ENCODE data around the gene DIO1. TPM values are rescaled to one million over a fixed set of nuclear protein-coding genes. Genes with fewer than 3 reads are reported as not detected.

The DIO1 gene
- total RNA-seq, 1 experiment from 2014 or later: not detected

DNA sequence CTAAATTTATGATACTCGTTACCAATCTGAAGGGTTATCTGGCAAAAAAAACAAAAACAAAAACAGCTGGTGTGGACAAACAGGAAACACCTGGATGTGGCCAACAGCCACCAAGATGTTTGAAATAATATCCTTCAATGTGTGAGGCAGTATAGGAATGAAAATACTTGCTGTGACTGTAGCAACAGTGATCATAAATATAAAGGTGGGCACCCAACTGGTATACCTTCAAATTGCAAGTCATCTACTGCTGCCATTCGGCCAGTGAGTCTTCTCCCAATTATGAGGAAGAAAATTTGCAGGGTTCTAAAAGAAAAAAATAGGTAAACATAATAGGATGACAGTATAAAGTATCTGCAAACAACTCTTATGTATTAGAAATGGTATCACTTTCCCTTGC, 5.3 kb upstream of the DIO1 start:
- CTCF ChIA-PET: no interaction called here
- Histone ChIP-seq H3K27ac (ENCODE audit: low read depth, low read length, poor library complexity, severe bottlenecking) (no peak overlapping the region), H3K36me3 (ENCODE audit: insufficient read depth, low read length, poor library complexity, severe bottlenecking) (no peaks in the 10 kb centered on the region), H3K4me3 (ENCODE audit: low read depth, low read length, poor library complexity, severe bottlenecking) (peak overlapping the region; percentile 70), H3K9me3 (ENCODE audit: low read depth, low read length, poor library complexity, severe bottlenecking) (no peaks in the 10 kb centered on the region), H3K4me1 (ENCODE audit: insufficient read depth, low read length, poor library complexity, severe bottlenecking) (no peaks in the 10 kb centered on the region), H3K27me3 (replicated peaks; ENCODE audit: insufficient read depth, low read depth, low read length, poor library complexity) (no peaks in the 10 kb centered on the region)
- BruUV-seq (replicated peaks): no TSS peak
- no peak for DNase-seq (ENCODE audit: low spot score)
- POLR2A ChIA-PET (ENCODE audit: low non-redundant PET): no interaction called here
- intact Hi-C loops (cut with micrococcal nuclease; ENCODE audit: unreplicated experiment): no loop called here
- TF ChIP-seq EZH2 (IDR thresholded peaks at IDR 0.05; ENCODE audit: borderline replicate concordance, low read depth, low read length, poor library complexity, severe bottlenecking) (no peak), CTCF (conservative IDR thresholded peaks at IDR 0.05; ENCODE audit: low read depth, low read length) (no peak)

DNA sequence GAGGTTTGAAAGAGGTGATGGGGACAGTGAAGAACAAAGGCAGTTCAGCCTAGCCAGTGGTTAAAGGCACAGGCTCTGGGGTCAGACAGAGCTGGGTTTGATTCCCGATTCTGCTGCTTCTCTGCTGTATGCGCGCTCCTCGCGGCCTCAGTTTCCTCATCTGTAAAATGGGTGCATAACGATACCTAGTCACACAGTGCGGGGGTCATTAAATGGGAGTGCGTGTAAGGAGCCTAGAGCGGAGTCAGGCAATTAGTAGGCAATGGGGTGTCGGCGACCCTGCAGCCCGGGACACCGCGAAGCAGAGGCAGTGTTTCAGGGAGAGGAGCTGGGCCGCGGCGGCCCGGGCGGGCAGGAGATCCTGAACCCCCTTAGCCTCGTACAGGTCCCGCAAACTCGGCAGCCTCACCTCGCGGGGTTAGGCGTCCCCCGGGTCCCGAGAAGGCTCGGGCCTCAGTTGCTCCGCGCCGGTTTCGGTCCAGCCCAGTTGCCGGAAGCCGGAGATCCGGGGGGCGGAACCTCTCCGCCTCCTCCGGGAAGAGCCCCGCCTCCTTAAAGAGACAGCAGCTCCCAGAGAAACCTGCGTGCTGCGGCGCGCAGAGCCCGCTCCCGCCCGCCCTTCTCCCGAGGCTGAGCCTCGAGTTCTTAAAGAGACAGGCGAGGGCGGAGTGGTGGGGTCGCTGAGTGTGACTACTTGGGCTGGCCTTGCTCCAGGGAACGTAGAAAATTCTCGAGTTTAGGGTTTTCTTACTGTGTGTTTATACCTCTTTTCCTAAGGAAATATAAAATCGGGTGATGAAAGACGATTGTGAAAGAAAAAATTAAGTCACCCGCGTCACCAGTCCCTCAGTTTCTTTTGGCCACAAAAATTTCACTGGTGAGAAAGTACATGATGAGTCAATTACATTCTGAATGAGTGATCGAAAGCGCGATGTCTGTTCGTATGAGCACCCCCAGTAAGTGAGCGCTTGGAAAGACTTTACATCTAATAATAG, 4.4 kb upstream of the DIO1 start, which contains the start of gene YIPF1:
YIPF1 (minus strand) TSS at position 494 of the 995 bp plus-strand sequence. CDS start 860 bp downstream, outside the sequence.
- CTCF ChIA-PET: no interaction called here
- POLR2A ChIA-PET (ENCODE audit: low non-redundant PET): no interaction called here
- intact Hi-C loops (cut with micrococcal nuclease; ENCODE audit: unreplicated experiment): no loop called here

DNA sequence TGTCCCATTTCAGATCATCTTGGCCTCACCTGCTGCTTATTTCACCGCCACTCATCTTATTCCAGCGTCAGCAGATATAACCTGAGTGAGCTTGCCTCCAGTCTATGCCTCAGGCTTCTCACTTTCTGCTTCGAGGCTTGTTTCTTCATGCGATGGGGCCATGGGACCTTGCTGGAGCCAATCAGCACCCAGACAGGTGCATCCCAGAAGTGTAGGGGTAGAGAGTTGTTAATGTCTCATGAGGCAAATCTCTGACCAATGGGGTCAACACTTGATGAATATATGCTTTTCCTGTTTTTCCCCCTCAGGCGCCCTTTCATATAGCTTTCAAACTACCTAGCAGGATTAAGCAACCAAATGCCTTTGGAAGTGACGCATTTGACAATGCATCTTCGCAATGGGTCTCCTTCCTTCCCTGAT, 3.5 kb upstream of the DIO1 start:
- CTCF ChIA-PET: no interaction called here

More for the DNA sequence above, 4.4 kb upstream of the DIO1 start, which contains the start of gene YIPF1:
- no TSS peak for BruUV-seq (replicated peaks)
- H3K27ac ChIP-seq (ENCODE audit: low read depth, low read length, poor library complexity, severe bottlenecking): peak within 1 kb of the TSS; percentile 50
- H3K27me3 ChIP-seq (replicated peaks; ENCODE audit: insufficient read depth, low read depth, low read length, poor library complexity): no peaks in the 10 kb centered on the region
- DNase-seq (ENCODE audit: low spot score): peak; percentile 82
- no peaks in the 10 kb centered on the region for H3K4me1 ChIP-seq (ENCODE audit: insufficient read depth, low read length, poor library complexity, severe bottlenecking)
- H3K36me3 ChIP-seq (ENCODE audit: insufficient read depth, low read length, poor library complexity, severe bottlenecking): no peaks in the 10 kb centered on the region
- H3K4me3 ChIP-seq (ENCODE audit: low read depth, low read length, poor library complexity, severe bottlenecking): peak within 1 kb of the TSS; percentile 70
- TF ChIP-seq EZH2 (IDR thresholded peaks at IDR 0.05; ENCODE audit: borderline replicate concordance, low read depth, low read length, poor library complexity, severe bottlenecking): no peak
- no peak for TF ChIP-seq CTCF (conservative IDR thresholded peaks at IDR 0.05; ENCODE audit: low read depth, low read length)
- H3K9me3 ChIP-seq (ENCODE audit: low read depth, low read length, poor library complexity, severe bottlenecking): no peaks in the 10 kb centered on the region

More for the DNA sequence above, 3.5 kb upstream of the DIO1 start:
- intact Hi-C loops (cut with micrococcal nuclease; ENCODE audit: unreplicated experiment): no loop called here
- POLR2A ChIA-PET (ENCODE audit: low non-redundant PET): no interaction called here
- Histone ChIP-seq H3K27me3 (replicated peaks; ENCODE audit: insufficient read depth, low read depth, low read length, poor library complexity) (no peaks in the 10 kb centered on the region), H3K9me3 (ENCODE audit: low read depth, low read length, poor library complexity, severe bottlenecking) (no peaks in the 10 kb centered on the region), H3K4me1 (ENCODE audit: insufficient read depth, low read length, poor library complexity, severe bottlenecking) (no peaks in the 10 kb centered on the region), H3K27ac (ENCODE audit: low read depth, low read length, poor library complexity, severe bottlenecking) (peak overlapping the region; percentile 37), H3K4me3 (ENCODE audit: low read depth, low read length, poor library complexity, severe bottlenecking) (no peak overlapping the region), H3K36me3 (ENCODE audit: insufficient read depth, low read length, poor library complexity, severe bottlenecking) (no peaks in the 10 kb centered on the region)
- TF ChIP-seq CTCF (conservative IDR thresholded peaks at IDR 0.05; ENCODE audit: low read depth, low read length) (no peak), EZH2 (IDR thresholded peaks at IDR 0.05; ENCODE audit: borderline replicate concordance, low read depth, low read length, poor library complexity, severe bottlenecking) (no peak)
- DNase-seq (ENCODE audit: low spot score): no peak
- BruUV-seq (replicated peaks): no TSS peak

Data from A673 (cell line).